CD4-positive, alpha-beta T cell treated with Interleukin-15 for 4 hours (primary cell): ENCODE data around the gene KRTAP4-2.
"Not testable (repeated sequence)": the region's sequence is repeated elsewhere in the genome, so short reads cannot be mapped to it uniquely, and the experiment has no call there.

ENCODE experiments used
- DNase-seq: peaks from one replicate; pipeline ENCODE4 v3.0.0-alpha.2; 2020; ENCODE audit warnings: low spot score

KRTAP4-2 gene

GRCh38 chr17:41160648-41161047, 17.4 kb downstream of the KRTAP4-2 start, which contains the start of gene KRTAP4-4:
TSS of gene KRTAP4-4 (minus strand) at chr17:41160748. CDS start at chr17:41160691, 57 bp downstream.
- no peak for DNase-seq

- DNase-seq, result not testable (repeated sequence)
Measured at GRCh38 chr17:41160190-41160589, 17.8 kb downstream of the KRTAP4-2 start.

- DNase-seq, result no peak
Measured at GRCh38 chr17:41153856-41154255, 24.2 kb downstream of the KRTAP4-2 start.

GRCh38 chr17:41151525-41151924, 26.5 kb downstream of the KRTAP4-2 start:
- DNase-seq, result no peak

GRCh38 chr17:41150026-41150425, 28.0 kb downstream of the KRTAP4-2 start:
- no peak for DNase-seq

- no peak for DNase-seq
Measured at GRCh38 chr17:41149652-41149985, 28.4 kb downstream of the KRTAP4-2 start, which contains the start of gene KRTAP4-5. TSS of gene KRTAP4-5 (minus strand) at chr17:41149825. CDS start at chr17:41149767, 58 bp downstream.

GRCh38 chr17:41148971-41149651, 28.9 kb downstream of the KRTAP4-2 start:
- DNase-seq, result not testable (repeated sequence)

GRCh38 chr17:41147531-41148204, 30.4 kb downstream of the KRTAP4-2 start:
- DNase-seq, result no peak

GRCh38 chr17:41145261-41145660, 32.8 kb downstream of the KRTAP4-2 start:
- no peak for DNase-seq

GRCh38 chr17:41144846-41145245, 33.2 kb downstream of the KRTAP4-2 start:
- DNase-seq, result no peak

GRCh38 chr17:41141361-41141760, 36.7 kb downstream of the KRTAP4-2 start:
- no peak for DNase-seq

GRCh38 chr17:41140360-41141131, 37.5 kb downstream of the KRTAP4-2 start, which contains the start of gene KRTAP4-6:
TSS of gene KRTAP4-6 (minus strand) at chr17:41140544. CDS start at chr17:41140487, 57 bp downstream.
- DNase-seq, result no peak

- DNase-seq, result not testable (repeated sequence)
Measured at GRCh38 chr17:41139865-41140264, 38.2 kb downstream of the KRTAP4-2 start.

- DNase-seq, result no peak
Measured at GRCh38 chr17:41133880-41134735, 43.9 kb downstream of the KRTAP4-2 start.

- DNase-seq, result no peak
Measured at GRCh38 chr17:41131979-41132378, 46.0 kb downstream of the KRTAP4-2 start.
